ENCODE data around the gene SHROOM3.

The SHROOM3 gene

DNA sequence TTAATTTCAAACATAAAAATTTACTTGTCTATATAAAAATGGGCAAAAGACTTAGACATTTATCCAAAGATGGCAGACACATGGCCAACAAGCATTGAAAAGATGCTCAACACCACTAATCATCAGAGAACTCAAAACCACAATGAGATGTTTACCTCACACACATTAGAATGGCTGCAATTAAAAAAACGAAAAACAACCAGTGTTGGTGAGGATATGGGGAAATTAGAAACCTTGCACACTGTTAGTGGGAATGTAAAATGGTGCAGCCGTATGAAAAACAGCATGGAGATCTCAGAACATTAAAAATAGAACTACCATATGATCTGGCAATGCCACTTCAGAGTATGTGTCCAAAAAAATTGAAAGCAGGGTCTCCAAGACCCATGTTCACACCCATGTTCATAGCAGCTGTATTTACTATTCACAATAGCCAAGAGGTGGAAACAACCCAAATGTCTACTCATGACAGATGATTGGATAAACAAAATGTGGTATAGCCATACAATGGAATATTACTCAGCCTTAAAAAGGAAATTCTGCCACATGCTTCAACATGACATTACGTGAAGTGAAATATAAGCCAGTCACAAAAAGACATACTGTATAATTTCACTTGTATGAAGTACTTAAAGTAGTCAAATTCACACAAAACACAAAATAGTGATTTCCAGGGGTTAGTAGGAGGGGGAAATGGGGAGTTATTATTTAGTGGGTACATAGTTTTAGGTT is 316.7 kb downstream of the SHROOM3 start:
- DNase-seq (ENCODE audit: low read depth): no peak

DNA sequence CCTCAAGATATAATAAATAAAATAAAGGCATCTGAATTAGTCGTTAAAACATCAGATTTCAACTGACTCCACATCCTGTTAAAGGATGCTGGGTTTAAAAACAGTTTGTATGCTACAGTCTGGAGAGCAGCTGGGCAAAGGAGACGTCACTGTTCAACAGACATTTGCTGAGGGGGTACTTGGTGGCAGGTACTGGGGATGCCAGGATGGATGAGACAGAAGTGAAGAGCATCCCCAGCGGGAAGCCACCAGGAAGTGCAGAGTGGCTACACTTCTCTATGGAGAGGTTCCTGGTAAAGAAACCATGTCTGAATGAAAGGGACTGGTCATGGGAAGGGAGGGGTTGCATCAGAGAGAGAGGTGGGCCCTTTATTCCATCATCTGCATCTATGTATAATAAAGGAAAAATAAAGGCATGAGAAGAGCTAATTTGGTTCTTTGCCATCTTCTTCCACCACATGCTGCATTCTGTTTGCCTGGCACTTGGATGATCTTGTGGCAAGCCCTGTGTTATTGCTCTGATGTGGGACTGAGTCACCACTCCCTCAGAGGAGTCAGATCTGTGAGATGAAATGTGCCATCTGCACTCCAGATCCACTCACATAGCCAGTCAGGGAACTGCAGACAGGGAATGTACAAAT is 318.0 kb downstream of the SHROOM3 start:
- peak; percentile 95 for DNase-seq (ENCODE audit: low read depth)

DNA sequence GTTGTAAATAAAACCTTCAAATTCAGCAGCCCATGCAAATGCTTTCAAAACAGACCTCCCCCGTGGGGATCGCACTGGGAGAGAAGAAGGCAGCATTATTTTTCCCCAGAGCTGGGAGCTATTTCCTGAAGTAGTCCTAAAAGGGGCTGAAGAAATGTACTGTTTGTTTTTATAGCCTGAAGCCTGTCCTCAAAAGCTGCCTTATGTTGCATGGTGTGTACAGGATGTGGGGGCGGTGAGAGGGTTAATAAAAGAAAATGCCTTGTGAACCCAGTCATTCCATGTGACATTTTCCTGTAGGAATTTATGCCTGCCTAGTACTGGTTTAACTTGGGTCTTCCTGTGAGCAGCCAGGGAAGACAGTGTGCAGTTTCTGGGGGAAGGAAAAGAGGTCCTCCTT is 318.8 kb downstream of the SHROOM3 start:
- DNase-seq (ENCODE audit: low read depth): peak; percentile 77

DNA sequence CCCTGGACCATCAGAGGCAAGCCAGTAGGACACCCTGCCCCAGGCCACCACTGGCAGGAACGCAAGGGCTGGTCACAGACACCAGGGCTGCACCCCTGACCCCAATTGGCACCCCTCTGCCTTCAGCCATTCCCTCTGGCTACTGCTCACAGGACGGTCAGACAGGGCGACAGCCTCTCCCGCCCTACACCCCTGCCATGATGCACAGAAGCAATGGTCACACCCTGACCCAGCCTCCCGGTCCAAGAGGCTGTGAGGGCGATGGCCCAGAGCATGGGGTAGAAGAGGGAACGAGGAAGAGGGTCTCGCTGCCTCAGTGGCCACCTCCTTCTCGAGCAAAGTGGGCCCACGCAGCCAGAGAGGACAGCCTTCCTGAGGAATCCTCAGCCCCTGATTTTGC is 319.4 kb downstream of the SHROOM3 start:
- DNase-seq (ENCODE audit: low read depth): no peak

DNA sequence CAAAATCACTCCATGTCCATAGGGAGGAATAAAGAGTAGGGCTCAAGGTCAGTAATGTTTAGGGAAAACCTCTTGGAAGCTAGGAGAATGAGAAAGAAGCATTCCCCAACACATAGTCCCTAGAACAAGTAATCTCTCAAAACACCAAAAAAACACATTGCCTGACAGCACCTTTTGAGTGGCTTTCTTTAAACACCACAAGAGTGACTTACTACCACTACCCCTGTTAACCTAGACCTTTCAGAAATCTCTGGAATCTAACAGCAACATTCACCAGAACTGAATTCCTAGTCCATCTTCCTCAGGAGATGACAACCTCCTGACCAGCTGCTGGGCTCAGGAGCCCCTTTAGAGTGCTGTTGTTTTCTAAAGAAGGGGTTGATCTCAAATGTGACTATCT is 320.7 kb downstream of the SHROOM3 start:
- no peak for DNase-seq (ENCODE audit: low read depth)

DNA sequence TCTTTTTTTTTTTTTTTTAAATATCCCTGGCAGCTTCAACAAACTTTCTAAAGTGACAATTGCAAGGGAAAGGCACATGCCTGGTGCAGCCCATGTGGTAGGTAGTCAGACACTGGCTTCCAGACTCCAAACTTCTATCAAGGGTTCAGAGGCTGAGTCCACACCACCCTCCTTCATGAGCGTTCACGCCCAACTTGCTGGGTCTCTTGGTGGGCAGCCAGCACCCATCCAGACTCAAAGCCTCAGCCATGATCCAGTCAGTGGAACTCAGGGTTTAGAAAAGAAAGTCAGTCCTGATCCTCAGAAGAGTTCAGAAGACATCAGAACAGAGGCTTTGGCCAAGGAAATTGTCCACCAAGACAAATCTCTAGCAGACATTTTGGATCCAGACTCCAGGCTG is 321.4 kb downstream of the SHROOM3 start:
- DNase-seq (ENCODE audit: low read depth): no peak

DNA sequence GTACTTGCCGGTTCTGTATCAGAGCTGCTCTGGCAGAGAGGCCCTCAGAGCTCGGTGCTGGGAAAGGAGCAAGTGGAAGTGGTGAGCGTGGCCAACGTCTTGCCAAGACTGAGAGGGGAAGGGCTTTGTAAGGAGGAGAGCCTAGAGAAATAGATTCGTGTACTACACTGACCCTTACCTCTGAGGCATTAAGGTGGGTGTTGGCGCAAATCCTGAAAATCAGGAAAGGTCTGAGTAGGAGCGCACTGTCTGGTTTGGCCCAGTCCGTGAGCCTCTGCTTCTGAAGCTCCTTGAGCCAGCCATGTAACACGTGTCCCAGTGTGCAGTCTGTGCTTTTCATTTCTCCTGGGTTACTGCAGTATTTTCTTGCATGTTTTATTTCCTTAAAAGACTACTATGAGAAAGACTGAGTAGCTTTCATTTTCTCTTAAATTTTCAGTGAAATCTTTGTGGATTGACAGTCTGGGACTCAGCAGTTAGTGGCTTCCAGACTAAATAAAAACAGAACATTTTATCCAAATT is 322.4 kb downstream of the SHROOM3 start:
- DNase-seq (ENCODE audit: low read depth): no peak

DNA sequence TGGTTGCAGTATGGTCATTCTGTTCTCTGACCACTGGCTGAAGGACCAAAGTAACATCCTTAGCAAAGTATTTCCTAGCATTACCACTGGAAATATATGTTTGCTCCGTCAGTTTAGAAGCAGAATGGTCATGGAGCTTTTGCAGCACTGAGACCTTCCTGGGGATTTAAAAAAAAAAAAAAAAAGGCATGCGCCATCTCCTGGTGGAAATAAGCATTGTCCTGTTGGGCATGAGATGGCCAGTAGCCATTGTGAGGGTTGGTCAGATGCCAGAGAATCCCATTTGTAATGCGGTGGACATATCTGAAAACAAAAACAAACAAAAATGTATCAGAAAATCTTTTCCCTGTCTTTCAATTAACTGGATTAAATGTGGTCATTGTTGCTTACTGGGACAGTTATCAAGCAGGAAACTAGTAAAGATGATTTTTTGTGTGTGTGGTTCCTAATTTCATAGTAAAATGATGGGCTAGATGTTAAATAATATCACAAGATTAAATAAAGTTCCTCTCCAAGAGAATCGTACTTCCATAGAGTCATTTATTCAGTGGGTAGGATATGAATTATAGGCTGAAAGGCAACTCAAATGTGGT is 323.4 kb downstream of the SHROOM3 start:
- DNase-seq (ENCODE audit: low read depth): peak; percentile 65

DNA sequence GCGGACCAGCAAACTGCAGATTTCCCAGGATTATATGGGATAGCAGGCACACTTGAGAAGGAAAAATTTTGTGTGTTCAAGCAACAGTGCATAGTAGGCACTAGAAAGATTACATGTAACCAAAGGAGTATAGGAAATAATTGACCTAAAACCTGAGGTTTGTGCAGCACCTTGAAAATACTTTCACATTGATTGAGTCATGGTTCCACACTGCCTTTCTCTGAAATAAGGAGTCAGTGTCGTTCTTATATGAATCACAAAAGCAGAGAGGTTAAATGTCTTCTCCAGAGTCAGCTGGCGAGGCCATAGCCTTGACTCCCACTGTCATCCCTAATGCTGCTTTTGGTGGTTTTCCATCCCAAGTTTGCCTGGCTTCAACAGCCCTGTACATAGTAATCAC is 324.0 kb downstream of the SHROOM3 start:
- no peak for DNase-seq (ENCODE audit: low read depth)

DNA sequence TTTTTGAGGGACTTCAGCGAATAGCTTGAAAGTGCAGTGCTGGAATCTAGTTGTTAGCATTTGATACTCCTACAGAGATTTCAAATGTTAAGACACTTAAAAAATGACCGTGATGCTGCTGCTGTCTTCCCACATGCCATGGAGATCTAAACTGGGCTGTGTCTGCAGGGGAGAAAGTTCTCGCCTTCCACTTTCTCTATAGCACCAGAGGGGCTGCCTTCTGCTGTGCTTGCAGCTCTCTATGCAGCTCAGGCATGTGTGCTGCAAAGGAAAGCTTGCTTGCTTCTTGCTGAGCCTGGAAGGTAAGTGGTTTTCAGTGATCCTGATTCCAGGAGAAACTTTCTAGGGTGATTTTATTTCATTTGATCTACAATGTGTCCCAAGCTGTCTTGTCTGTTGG is 325.2 kb downstream of the SHROOM3 start:
- no peak for DNase-seq (ENCODE audit: low read depth)

DNA sequence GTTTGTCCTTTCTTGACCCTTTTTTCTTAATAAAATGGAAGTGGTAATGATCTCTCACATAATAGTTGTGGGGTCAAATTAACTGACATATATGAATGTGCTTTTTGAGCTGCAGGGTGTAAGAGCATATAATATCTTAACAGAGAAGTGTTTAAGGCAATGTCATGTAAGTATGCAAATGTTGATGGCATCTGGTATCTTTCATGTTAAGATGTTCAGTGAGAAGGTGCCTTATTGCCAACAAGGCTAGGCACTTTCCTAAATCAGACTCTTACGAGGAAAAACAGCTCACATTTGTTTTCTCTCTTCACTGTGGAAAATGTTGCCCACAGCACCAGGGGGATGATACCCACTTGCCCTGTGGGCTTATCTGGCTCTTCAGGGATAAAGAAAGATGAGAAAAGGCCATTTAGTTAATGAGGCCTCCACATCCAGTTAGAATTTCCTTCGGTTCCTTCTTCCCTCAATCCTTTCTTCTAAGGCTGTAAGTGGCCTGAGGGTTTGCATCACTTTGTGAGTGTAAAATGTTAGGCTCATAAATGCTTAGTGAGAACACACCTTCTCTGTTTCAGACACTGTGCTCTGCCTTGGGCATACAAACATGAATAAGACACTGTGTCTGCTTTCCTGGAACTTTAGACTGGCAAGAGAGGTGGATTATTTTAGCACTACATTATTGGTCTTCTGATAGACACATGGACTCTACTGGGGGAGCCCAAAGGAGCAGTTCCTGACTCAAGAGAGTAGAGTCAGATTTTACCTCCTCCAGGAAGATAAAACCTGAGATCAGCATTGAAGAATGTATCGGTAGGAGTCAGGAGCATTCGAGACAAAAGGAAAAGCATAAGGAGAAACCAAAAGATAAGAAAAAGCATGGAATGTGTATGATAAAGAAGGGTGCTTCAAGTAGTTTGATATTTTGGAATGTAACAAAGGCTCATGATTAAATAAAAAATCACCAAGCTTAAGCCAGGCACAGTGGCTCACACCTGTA is 327.4 kb downstream of the SHROOM3 start:
- no peak for DNase-seq (ENCODE audit: low read depth)

DNA sequence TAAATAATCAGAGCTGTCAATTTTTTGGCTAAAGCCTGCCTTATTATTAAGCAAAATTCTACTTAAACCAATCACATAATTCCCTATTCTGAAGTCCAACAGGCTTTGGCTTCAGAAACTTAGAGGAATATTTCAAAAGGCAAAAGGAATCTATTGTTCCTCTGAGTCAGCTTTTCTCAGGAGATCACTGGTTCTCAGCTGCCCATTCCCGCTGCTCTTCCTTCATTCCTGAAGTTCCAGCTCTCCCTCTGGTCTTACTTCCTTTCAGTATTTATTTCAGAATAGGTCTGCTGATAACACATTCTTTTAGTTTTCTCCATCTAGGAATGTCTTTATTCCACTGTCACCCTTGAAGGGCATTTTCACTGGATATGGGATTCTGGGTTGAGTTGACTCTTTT is 329.2 kb downstream of the SHROOM3 start:
- DNase-seq (ENCODE audit: low read depth): no peak

DNA sequence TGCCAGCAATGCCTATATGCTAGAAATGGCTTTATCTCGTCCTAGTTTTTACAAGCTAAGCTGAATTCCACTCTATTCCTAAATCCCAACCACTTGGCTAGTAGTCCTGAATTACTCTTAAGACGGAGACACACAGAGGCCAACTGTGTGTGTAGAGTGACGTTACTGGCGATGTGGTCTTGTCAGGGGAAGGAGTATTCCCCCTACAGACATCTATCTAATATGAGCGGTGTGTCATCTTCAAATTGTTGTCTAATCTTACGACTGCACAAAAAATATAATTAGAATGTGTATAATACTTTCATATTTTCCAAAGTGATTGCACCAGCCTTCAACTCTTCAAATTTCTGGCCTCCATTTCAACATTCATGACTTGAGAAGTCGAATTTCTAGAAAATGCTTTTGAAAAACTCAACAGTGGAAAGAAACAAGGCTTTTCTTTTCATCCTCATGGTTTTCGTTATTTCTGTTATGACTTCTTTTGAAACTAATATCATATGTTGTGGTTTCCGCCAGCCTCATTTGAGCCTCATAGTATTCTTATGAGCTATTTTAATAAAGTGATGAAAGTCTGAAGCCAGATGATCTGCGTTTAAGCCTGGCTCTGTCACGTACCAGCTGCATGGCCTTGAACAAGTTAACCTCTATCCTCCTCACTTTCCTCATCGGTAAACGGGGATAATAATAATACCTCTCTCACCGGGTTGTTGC is 330.6 kb downstream of the SHROOM3 start:
- DNase-seq (ENCODE audit: low read depth): no peak

DNA sequence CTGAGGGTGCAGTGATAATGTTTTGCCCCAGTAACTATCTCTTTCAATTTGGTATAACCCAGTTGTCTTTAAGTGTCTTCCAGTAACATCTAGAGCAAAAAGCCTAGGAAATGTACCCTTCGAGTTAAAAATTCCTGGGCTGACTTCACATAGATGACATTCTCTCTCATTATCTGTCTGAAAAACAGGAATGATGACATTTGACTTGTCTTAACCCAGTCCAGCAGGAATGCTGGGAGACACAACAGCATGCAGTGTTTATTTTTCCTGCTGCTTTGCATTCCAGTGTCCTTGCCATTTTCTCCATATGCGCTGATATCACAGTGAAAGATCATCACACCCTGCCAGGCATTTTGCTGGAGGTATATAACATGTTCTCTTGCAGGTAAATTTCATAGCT is 333.0 kb downstream of the SHROOM3 start:
- no peak for DNase-seq (ENCODE audit: low read depth)

DNA sequence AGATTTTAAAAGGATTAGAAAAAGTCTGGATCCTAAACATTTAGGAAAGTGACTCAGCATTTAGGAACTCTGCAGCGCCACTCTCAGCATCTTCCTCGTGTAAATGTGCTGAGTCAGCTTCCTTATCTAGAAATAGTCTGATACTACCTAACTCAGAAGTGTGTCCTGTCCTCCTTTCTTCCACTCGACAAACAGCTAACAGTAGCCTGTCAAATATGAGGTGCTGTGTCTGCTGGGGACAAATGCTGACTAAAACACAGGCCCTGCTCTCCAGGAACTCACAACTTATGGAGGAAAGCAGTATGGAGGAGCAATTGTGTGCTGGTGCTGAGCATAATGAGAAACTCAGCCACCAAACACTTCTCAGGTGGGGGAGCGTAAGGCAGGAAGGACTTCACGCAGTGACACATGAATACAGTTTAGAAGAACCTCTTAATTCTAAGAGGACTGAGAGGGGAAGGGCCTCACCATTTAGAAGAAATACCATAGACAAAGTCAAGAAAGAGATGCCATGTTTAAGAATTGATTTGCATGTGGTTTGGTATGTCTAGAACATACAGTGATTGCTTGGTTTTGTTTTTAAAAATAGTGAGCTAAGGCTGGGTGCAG is 337.6 kb downstream of the SHROOM3 start:
- no peak for DNase-seq (ENCODE audit: low read depth)

DNA sequence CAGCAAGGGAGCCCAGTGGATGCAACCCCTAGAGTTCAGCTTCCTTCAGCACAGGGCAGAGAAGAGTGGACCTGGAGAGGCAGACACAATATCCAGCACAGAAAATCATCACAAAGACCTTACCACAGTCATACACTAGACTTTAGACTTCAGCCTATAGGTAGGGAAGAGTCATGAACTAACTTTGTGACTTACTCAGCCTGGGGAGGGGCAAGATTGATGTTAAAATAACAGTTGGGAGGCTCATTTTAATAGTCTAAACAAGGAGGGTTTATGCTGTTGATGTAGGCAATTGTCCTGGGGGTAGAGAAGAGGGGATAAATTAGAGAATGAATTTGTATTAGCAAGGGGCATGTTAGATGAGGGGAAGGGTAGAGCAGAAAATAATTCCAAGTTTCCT is 338.7 kb downstream of the SHROOM3 start:
- no peak for DNase-seq (ENCODE audit: low read depth)

DNA sequence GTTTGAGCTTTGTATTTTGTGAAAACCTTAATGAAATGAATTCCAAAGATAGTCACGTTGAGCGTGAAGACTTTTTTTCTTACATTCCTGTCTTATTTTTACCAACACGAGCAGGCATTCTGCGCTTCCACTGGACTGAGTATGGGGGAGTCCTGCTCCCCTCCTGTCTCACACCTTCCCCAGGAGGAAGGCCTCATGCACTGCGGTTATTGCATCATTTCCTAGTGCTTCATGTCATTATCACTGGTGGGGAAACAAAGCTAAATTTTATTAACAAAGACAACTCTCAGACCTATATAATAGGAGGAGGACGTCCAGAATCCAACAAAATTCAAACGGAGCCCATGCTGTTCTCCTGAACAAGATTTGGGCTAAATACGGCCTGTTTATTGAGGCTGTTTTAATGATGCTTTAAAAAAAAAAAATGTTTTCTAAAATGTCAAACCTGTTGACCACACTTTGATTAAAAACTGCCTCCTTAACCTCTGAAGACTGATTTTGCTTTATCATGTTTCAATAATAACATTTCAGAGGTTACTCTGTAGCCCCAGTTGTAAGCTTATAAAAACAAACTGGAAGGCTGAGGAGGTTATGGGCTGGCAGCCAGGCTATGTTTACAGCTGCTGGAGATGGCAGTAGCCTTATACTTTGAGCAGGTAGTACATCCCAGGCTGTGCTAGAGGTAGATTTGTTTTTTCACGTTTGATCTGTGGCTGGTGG is 344.9 kb downstream of the SHROOM3 start:
- DNase-seq (ENCODE audit: low read depth): no peak

DNA sequence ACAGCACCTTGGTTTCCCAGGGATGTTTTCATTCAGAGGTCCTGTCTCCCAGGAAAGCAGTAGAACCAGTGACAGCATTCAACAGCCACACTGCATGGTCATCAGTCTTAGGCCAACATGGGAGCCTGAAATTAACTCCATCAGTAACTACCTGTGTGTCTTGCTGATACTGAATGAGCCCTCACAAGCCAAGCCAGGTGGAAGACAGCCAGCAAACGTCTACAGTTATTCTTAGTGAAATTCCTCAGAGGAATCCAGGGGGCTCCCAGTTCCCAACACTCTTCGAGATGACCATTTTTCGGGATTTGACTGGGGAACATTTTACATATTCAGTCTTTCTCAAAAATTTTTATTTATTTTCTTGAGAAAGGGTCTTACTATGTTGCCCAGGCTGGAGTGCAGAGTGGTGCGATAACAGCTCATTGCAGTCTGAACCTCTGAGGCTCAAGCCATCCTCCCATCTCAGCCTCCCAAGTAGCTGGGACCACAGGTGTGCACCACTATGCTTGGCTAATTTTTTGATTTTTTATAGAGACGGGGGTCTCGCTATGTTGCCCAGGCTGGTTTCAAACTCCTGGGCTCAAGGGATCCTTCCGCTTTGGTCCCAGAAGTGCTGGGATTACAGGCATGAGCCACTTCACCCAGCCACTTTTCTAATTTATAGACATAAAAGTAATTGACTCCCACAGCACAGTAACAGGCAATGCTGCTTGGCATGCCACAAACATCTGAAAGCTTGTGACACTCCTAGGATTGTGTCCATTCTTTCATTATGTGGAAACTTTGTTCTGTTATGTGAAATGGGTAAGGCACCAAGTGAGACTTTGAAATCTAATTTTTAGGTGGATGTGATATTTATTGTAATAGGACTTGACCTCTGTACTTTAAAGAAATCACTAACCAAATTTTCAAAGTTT is 346.0 kb downstream of the SHROOM3 start:
- no peak for DNase-seq (ENCODE audit: low read depth)
